Neural crest cell (in vitro differentiated cells): ENCODE data around the gene DNTT. TPM values are rescaled to one million over a fixed set of nuclear protein-coding genes. Genes with fewer than 3 reads are reported as not detected.

Experiments
- DNase-seq: peaks from one replicate; pipeline ENCODE4 v3.0.0; 2021; ENCODE audit warnings: low read depth, mixed read lengths, low spot score
- H3K27ac Mint-ChIP-seq: one replicate; pipeline ENCODE4 v1.8.0; 2021; ENCODE audit warnings: mild to moderate bottlenecking, mixed read lengths; ENCODE audit not compliant: unreplicated experiment
- H3K27me3 Mint-ChIP-seq: 2 replicates; pipeline ENCODE4 v1.8.0; 2021; ENCODE audit warnings: low read depth, mild to moderate bottlenecking, mixed read lengths
- H3K36me3 Mint-ChIP-seq: 2 replicates; pipeline ENCODE4 v1.8.0; 2021; ENCODE audit warnings: low read depth, mild to moderate bottlenecking, mixed read lengths
- H3K4me1 Mint-ChIP-seq: 2 replicates; pipeline ENCODE4 v1.8.0; 2021; ENCODE audit warnings: mixed read lengths
- H3K4me3 Mint-ChIP-seq: one replicate; pipeline ENCODE4 v1.8.0; 2021; ENCODE audit warnings: mild to moderate bottlenecking, mixed read lengths
- H3K9me3 Mint-ChIP-seq: 2 replicates; pipeline ENCODE4 v1.8.0; 2021; ENCODE audit warnings: mixed read lengths
- total RNA-seq: library from RNA; stranded (reverse); gene quantifications from 2 replicates; pipeline ENCODE4 v1.2.1, GENCODE V29; 2021
- TF ChIP-seq, protein P1 (sequence below): fragments of 200-600 bp; sonication (generic); conservative IDR thresholded peaks from 2 replicates; pipeline ENCODE4 v1.5.0; 2021; ENCODE audit warnings: antibody characterized with exemption, mild to moderate bottlenecking

DNTT gene
- total RNA-seq, 1 donor from 2014 or later = not detected

- Mint-ChIP-seq H3K27ac (no peak overlapping the region), H3K9me3 (no peaks in the 10 kb centered on the region)
- DNase-seq = no peak
Measured at GRCh38 chr10:96279191-96279641, 25.0 kb upstream of the DNTT start.

GRCh38 chr10:96280859-96281258, 23.4 kb upstream of the DNTT start:
- no peaks in the 10 kb centered on the region for H3K4me1 Mint-ChIP-seq
- H3K27ac Mint-ChIP-seq = no peak overlapping the region
- no peak for DNase-seq
- H3K36me3 Mint-ChIP-seq = no peaks in the 10 kb centered on the region
- H3K9me3 Mint-ChIP-seq = no peaks in the 10 kb centered on the region
- H3K4me3 Mint-ChIP-seq = no peak overlapping the region
- H3K27me3 Mint-ChIP-seq = no peaks in the 10 kb centered on the region
- TF ChIP-seq, protein P1, sequence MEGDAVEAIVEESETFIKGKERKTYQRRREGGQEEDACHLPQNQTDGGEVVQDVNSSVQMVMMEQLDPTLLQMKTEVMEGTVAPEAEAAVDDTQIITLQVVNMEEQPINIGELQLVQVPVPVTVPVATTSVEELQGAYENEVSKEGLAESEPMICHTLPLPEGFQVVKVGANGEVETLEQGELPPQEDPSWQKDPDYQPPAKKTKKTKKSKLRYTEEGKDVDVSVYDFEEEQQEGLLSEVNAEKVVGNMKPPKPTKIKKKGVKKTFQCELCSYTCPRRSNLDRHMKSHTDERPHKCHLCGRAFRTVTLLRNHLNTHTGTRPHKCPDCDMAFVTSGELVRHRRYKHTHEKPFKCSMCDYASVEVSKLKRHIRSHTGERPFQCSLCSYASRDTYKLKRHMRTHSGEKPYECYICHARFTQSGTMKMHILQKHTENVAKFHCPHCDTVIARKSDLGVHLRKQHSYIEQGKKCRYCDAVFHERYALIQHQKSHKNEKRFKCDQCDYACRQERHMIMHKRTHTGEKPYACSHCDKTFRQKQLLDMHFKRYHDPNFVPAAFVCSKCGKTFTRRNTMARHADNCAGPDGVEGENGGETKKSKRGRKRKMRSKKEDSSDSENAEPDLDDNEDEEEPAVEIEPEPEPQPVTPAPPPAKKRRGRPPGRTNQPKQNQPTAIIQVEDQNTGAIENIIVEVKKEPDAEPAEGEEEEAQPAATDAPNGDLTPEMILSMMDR = no peak

More at GRCh38 chr10:96279191-96279641, 25.0 kb upstream of the DNTT start:
- Mint-ChIP-seq H3K36me3 (no peaks in the 10 kb centered on the region), H3K4me1 (no peaks in the 10 kb centered on the region), H3K4me3 (no peak overlapping the region), H3K27me3 (no peaks in the 10 kb centered on the region)
- TF ChIP-seq, protein P1 = no peak

GRCh38 chr10:96281444-96282029, 22.7 kb upstream of the DNTT start:
- TF ChIP-seq, protein P1 = no peak
- Mint-ChIP-seq H3K9me3 (no peaks in the 10 kb centered on the region), H3K4me1 (no peaks in the 10 kb centered on the region), H3K27me3 (no peaks in the 10 kb centered on the region), H3K4me3 (no peak overlapping the region), H3K36me3 (no peaks in the 10 kb centered on the region), H3K27ac (no peak overlapping the region)
- no peak for DNase-seq

DNA sequence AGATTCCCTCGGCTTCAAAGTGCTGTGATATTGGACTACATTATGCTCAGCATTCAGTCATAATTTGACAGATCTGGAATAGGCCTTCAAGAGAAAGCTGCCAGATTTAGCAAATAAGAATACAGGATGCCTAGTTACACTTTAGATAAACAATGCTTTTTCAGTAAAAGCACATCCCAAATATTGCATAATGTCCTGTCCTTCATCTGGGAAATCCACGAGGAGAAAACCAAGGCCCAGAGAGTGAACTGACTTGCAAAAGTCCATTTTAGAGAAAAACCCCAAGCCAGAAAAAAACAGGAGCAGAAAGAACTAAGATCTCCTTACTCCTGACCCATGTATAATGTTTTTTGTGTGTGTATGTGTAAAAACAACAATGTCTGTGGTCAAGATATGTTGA, 20.9 kb upstream of the DNTT start:
- no peaks in the 10 kb centered on the region for H3K36me3 Mint-ChIP-seq
- peaks cover 9% of the 10 kb centered on the region for H3K4me1 Mint-ChIP-seq
- no peak overlapping the region for H3K4me3 Mint-ChIP-seq
- DNase-seq = no peak
- TF ChIP-seq, protein P1 = no peak
- H3K27ac Mint-ChIP-seq = no peak overlapping the region
- no peaks in the 10 kb centered on the region for H3K9me3 Mint-ChIP-seq
- peaks cover 2% of the 10 kb centered on the region for H3K27me3 Mint-ChIP-seq

DNA sequence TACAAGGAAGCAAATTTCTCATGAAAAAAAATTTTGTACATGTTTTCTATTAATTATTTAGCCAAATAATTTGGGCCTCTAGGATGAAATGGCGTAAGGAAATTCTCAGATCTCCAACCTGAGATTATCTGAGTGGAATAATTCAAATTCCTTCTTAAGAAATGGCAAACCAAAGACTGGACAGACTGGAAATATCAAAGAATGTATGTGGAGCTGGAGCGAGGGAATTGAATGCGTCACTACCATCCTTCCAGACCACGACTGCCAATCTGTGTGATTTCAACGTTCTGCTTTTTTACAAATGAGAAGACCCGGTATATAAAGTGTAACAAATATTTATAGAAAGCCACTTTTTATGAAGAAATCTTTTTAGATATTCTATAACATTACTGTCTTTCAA, 20.5 kb upstream of the DNTT start:
- TF ChIP-seq, protein P1 = no peak

More for the DNA sequence above, 20.5 kb upstream of the DNTT start:
- peaks cover 2% of the 10 kb centered on the region for H3K27me3 Mint-ChIP-seq
- DNase-seq = no peak
- no peaks in the 10 kb centered on the region for H3K36me3 Mint-ChIP-seq
- H3K4me3 Mint-ChIP-seq = no peak overlapping the region
- peaks cover 9% of the 10 kb centered on the region for H3K4me1 Mint-ChIP-seq
- no peaks in the 10 kb centered on the region for H3K9me3 Mint-ChIP-seq
- H3K27ac Mint-ChIP-seq = no peak overlapping the region
